Measurements from ENCODE around the gene SLFN5.

DNA sequence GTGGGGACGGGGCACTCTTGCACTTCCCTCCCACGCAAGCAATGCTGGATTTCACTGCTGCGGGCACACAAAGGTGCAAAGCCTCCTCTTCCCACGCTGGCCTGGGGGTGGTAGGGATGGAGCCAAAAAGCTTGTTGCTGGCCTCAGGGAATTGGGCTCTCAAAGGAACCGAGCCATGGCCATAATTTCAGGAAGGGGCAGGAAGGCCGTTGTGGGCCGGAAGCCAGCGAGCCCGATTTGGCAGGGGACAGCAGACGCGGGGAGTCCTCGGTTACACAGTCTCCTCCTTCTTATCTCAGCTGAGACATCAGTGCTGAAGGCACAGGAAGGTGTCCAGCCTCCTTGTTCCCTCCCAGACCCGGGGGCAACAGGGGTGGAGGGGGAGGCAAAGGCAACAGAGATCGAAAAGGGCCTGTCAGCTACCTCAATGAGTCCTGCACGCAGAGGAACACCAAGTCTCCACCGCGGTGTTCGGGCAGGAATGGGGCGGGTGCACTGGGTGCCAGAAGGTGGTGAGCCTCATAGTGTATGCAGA, 71.1 kb downstream of the SLFN5 start:
- TF ChIP-seq, protein P1, sequence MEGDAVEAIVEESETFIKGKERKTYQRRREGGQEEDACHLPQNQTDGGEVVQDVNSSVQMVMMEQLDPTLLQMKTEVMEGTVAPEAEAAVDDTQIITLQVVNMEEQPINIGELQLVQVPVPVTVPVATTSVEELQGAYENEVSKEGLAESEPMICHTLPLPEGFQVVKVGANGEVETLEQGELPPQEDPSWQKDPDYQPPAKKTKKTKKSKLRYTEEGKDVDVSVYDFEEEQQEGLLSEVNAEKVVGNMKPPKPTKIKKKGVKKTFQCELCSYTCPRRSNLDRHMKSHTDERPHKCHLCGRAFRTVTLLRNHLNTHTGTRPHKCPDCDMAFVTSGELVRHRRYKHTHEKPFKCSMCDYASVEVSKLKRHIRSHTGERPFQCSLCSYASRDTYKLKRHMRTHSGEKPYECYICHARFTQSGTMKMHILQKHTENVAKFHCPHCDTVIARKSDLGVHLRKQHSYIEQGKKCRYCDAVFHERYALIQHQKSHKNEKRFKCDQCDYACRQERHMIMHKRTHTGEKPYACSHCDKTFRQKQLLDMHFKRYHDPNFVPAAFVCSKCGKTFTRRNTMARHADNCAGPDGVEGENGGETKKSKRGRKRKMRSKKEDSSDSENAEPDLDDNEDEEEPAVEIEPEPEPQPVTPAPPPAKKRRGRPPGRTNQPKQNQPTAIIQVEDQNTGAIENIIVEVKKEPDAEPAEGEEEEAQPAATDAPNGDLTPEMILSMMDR (IDR thresholded peaks at IDR 0.05), result no peak
- TF ChIP-seq POLR2A (IDR thresholded peaks at IDR 0.05), result no peak
